Peyer's patch (tissue), 4 donors: ENCODE results near the gene METTL15. TPM values are rescaled to one million over a fixed set of nuclear protein-coding genes. Genes with fewer than 3 reads are reported as not detected.

Experiments used
- DNase-seq, 3 donors: peaks; one replicate each; pipeline ENCODE4 v3.0.0-alpha.2; 2017 to 2019
- H3K27ac ChIP-seq, 4 donors: fragments of 200-600 bp; sonication (generic); one replicate each; pipeline ENCODE4 v1.5.1; 2016 to 2019
- H3K27me3 ChIP-seq, 2 donors: fragments of 200-600 bp; sonication (generic); one replicate each; pipeline ENCODE4 v1.5.1; 2019
- H3K36me3 ChIP-seq, 3 donors: fragments of 200-600 bp; sonication (generic); one replicate each; pipeline ENCODE4 v1.5.1; 2016 to 2019
- H3K4me1 ChIP-seq, 4 donors: fragments of 200-600 bp; sonication (generic); one replicate each; pipeline ENCODE4 v1.5.1; 2016 to 2019
- H3K4me3 ChIP-seq, 4 donors: fragments of 200-600 bp; sonication (generic); 1 replicate in 3 of 4; 2 replicates in 1 of 4; pipeline ENCODE4 v1.5.1; 2016 to 2019; ENCODE audit warnings: mild to moderate bottlenecking in 1 of 4
- H3K9me3 ChIP-seq, 4 donors: fragments of 200-600 bp; sonication (generic); one replicate each; pipeline ENCODE4 v1.5.1; 2016 to 2019; ENCODE audit warnings: mild to moderate bottlenecking in 1 of 4
- CTCF ChIP-seq, 6 experiments: fragments of 450-650 bp in 4 of 6; fragments of 200-600 bp in 2 of 6; sonication (generic) in 1 of 6; IDR thresholded peaks; one replicate each; pipeline ENCODE4 v1.5.1; 2017 to 2019; ENCODE audit warnings: antibody characterized with exemption in 6 of 6, mild to moderate bottlenecking in 3 of 6, moderate library complexity in 1 of 6
- POLR2A ChIP-seq, 2 donors: fragments of 450-650 bp; IDR thresholded peaks; one replicate each; pipeline ENCODE4 v1.5.1; 2017; ENCODE audit warnings: antibody characterized with exemption in 2 of 2, mild to moderate bottlenecking in 2 of 2, moderate library complexity in 2 of 2
- total RNA-seq, 4 donors: library from RNA; depleted of rRNA; stranded (reverse); fragments of >200 nt; gene quantifications; one replicate each; pipeline ENCODE4 v1.1.0, GENCODE V29; 2016

The METTL15 gene
- total RNA-seq, 4 donors from 2014 or later = 7.2 to 13.3 (median 11.2) TPM

DNA sequence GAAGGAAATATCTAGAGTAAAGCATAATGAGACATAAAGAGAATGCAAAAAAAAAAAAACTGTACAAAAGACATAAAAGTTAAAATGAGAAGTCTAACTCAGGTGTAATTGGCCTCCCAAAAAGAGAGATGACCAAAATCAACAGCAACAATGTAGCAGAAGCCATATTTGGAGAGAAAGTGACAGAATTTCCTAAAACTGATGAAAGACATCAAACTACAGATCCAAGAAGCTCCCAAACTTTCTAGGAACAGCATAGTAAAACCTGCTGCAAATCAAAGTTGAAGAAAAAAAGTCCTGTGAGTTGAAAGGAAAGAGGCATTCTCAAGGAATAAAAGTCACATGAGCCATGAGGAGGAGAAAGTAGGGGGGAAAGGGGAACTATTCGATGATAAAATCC lies 231.3 kb downstream of the METTL15 start:
- H3K9me3 ChIP-seq = peaks cover 0 to 6% (median 0%) of the 10 kb centered on the region in 4 donors
- no peak overlapping the region for H3K27ac ChIP-seq
- H3K4me3 ChIP-seq = no peak overlapping the region
- no peaks in the 10 kb centered on the region for H3K4me1 ChIP-seq
- no peaks in the 10 kb centered on the region for H3K36me3 ChIP-seq
- no peak for DNase-seq
- no peak for TF ChIP-seq POLR2A (IDR thresholded peaks at IDR 0.05)
- no peaks in the 10 kb centered on the region for H3K27me3 ChIP-seq

DNA sequence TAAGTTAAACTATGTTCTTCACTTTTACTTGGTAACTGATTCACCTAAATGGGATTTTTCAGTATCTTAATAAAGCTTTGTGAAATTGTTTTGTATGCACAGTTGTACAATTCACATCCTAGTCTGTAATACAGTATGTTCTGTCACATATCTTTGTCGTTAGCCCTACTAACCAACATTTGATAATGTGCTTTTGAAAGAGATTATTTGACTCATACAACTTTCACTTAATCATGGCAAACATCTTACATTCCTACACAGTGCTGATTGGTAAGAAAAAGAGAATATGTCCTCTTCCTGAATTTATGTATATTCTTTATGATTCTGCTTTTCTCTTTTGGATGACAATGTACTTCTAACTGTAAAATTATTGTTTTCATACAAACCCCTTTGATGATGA lies 234.5 kb downstream of the METTL15 start:
- Histone ChIP-seq H3K4me1 (no peaks in the 10 kb centered on the region), H3K27me3 (no peaks in the 10 kb centered on the region), H3K9me3 (peaks cover 0 to 6% (median 0%) of the 10 kb centered on the region in 4 donors), H3K27ac (no peak overlapping the region), H3K36me3 (no peaks in the 10 kb centered on the region), H3K4me3 (no peak overlapping the region)
- TF ChIP-seq POLR2A (IDR thresholded peaks at IDR 0.05) = no peak
- no peak for TF ChIP-seq CTCF (IDR thresholded peaks at IDR 0.05)
- no peak for DNase-seq

- no peak for DNase-seq
- H3K4me1 ChIP-seq = no peaks in the 10 kb centered on the region
- H3K36me3 ChIP-seq = no peaks in the 10 kb centered on the region
- TF ChIP-seq CTCF (IDR thresholded peaks at IDR 0.05) (no peak), POLR2A (IDR thresholded peaks at IDR 0.05) (no peak)
- no peak overlapping the region for H3K27ac ChIP-seq
- H3K27me3 ChIP-seq = no peaks in the 10 kb centered on the region
- no peak overlapping the region for H3K4me3 ChIP-seq
- H3K9me3 ChIP-seq = peaks cover 0 to 6% (median 0%) of the 10 kb centered on the region in 4 donors
Observed at GRCh38 chr11:28343304-28344233, 235.4 kb downstream of the METTL15 start.

DNA sequence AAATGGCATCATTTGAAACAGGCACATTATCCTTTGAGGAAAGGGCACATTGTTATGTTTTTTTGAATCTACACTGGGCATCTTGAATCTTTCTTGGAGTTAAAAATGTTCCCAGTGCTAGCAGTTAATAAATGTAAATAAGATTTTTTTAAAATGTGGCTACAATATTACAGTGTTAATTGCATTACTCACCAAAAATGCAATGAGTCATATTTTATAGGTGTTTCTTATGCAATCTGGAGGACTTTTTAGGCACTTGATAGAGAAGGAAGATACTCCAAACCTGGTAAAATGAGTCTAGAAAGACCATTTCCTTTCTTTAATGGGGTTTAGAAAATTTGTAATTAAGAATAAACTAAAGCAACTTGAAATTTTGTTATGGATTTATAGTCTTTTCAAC lies 238.0 kb downstream of the METTL15 start:
- H3K9me3 ChIP-seq = no peaks in the 10 kb centered on the region
- no peak for DNase-seq
- TF ChIP-seq POLR2A (IDR thresholded peaks at IDR 0.05) (no peak), CTCF (IDR thresholded peaks at IDR 0.05) (no peak)

DNA sequence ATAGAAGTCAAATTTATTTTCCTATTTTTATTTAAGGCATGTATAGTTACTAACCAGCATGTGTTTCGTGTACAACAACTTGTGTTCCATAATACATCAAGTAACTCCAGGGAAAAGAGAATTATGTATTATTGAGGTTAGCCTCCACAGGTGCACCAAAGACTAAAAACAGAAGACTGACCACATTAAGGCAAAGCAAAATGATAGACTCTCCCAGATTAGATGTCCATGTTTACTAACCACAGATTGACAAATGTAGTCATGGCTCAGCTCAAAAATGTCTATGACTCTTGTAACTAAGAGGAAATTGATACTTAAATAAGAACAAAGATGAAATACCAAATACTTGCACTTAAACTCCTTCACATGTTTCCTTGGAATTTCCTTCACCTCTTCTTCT lies 238.5 kb downstream of the METTL15 start:
- Histone ChIP-seq H3K4me3 (no peak overlapping the region), H3K36me3 (no peaks in the 10 kb centered on the region), H3K9me3 (no peaks in the 10 kb centered on the region), H3K27ac (no peak overlapping the region), H3K27me3 (no peaks in the 10 kb centered on the region), H3K4me1 (no peaks in the 10 kb centered on the region)
- no peak for DNase-seq
- TF ChIP-seq CTCF (IDR thresholded peaks at IDR 0.05) (no peak), POLR2A (IDR thresholded peaks at IDR 0.05) (no peak)

More for the DNA sequence above, 238.0 kb downstream of the METTL15 start:
- Histone ChIP-seq H3K4me1 (no peaks in the 10 kb centered on the region), H3K4me3 (no peak overlapping the region), H3K36me3 (no peaks in the 10 kb centered on the region), H3K27me3 (no peaks in the 10 kb centered on the region), H3K27ac (no peak overlapping the region)

DNA sequence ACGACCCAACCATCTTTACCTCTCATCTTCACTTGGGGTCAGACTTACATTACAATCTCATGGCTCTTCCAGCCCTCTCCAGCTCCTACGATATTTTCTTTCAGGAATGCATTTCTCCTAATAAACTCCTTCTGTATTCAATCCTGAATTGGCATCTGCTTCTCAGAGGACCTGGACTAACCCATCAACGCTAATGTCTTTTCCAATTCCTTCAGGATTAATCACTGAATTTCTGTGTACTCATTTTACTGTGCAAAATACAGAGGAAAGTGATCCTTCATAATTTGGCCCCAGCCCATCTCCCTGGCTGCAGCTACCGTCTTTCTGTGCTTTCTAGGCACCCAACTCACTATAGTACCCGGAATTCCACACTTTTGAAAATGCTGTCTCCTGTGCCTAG lies 239.2 kb downstream of the METTL15 start:
- no peaks in the 10 kb centered on the region for H3K9me3 ChIP-seq
- DNase-seq = no peak
- no peak overlapping the region for H3K4me3 ChIP-seq
- no peaks in the 10 kb centered on the region for H3K36me3 ChIP-seq
- no peaks in the 10 kb centered on the region for H3K27me3 ChIP-seq
- no peaks in the 10 kb centered on the region for H3K4me1 ChIP-seq
- TF ChIP-seq POLR2A (IDR thresholded peaks at IDR 0.05) = no peak
- no peak for TF ChIP-seq CTCF (IDR thresholded peaks at IDR 0.05)
- no peak overlapping the region for H3K27ac ChIP-seq
